Hepatic stellate cell (primary cell): ENCODE measurements around the gene PES1.
A peak's percentile ranks its signal among the peaks of the same experiment; 100 is the strongest.
"Not testable (repeated sequence)": the region's sequence is repeated elsewhere in the genome, so short reads cannot be mapped to it uniquely, and the experiment has no call there.

Experiments used
- DNase-seq: peaks from one replicate; pipeline ENCODE4 v3.0.0; 2011; ENCODE audit warnings: low spot score

Gene PES1

GRCh38 chr22:30607939-30608338 lies 16.2 kb upstream of the PES1 start:
- DNase-seq: no peak

GRCh38 chr22:30607300-30607930 lies 15.7 kb upstream of the PES1 start:
- no peak for DNase-seq

GRCh38 chr22:30606455-30607299 lies 15.0 kb upstream of the PES1 start, which contains the start of gene TCN2:
Gene TCN2, plus strand, starts transcription at chr22:30607174. Its CDS starts 158 bp downstream, at chr22:30607332.
- peak; percentile 87 for DNase-seq

- DNase-seq: peak; percentile 66
These were observed 13.9 kb upstream of the PES1 start for GRCh38 chr22:30605449-30606110.

DNA sequence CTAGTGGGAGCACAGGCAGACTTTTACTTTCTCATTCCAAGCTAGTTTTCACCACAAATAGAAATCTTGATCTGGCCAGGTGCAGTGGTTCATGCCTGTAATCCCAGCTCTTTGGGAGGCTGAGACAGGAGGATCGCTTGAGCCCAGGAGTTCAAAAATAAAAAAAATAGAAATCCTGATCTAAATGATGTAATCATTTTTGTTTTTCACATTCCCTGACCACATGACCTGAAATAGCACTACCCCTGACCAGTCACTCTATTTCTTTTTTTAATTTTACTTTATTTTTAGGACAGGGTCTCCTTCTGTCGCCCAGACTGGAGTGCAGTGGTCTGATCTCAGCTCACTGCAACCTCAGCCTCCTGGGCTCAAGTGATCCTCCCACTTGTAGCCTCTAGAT lies 13.0 kb upstream of the PES1 start:
- DNase-seq: no peak

DNA sequence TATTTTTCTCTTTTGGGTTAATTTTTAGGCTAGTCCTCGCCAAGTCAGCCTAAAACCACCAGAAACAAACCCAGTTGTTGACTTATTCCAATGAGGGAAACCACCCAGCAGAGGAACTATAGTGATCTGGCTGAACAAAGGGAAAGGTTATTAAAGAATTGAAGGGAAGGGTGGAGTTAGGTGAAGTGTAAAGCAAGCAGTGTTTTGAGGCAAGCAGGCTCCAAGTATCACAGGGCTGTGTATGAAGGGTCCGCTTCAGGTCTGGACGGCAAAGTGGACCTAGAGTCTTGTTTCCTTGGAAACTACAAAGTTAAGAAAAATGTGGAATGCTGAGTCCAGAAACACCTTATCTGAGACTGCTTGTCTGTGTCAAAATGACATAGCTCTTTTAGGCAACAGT lies 12.1 kb upstream of the PES1 start:
- no peak for DNase-seq

DNA sequence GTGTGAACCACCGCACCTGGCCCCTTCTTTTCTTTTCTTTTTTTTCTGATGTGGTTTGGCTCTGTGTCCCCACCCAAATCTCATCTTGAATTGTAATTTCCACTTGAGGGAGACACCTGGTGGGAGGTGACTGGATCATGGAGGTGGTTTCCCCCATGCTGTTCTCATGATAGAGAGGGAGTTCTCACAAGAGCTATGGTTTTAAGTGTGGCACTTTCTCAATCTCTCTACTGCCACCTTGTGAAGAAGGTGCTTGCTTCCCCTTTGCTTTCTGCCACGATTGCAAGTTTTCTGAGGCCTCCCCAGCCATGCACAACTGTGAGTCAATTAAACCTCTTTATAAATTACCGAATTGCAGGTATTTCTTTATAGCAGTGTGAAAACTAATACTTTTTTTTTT lies 10.3 kb upstream of the PES1 start:
- DNase-seq: no peak

DNA sequence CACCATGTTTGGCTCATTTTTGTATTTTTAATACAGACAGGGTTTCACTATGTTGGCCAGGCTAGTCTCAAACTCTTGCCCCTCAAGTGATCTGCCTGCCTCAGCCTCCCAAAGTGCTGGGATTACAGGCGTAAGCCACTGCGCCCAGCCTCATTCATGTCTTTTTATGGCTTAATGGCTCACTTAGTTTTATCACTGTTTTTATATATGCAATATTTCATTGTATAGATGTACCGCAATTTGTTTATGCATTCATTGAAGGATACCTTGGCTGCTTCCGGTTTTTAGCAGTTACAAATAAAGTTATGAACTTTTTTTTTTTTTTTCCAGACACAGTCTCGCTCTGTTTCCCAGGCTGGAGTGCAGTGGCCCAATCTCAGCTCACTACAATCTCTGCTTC lies 9.8 kb upstream of the PES1 start:
- no peak for DNase-seq

GRCh38 chr22:30600921-30601320 lies 9.2 kb upstream of the PES1 start:
- no peak for DNase-seq

DNA sequence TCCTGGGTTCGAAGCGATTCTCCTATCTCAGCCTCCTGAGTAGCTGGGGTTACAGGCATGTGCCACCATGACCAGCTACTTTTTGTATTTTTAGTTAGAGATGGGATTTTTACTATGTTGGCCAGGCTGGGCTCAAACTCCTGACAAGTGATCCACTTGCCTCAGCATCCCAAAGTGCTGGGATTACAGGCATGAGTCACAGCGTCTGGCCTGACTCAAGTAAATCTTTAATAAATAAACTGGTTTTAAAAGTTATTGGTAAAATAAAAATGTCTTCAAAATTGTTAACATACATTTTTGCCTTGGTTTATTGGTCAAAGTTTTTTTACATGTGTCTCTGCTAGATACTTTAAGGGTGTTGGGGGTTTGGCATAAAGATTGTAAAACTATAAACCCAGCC lies 7.3 kb upstream of the PES1 start:
- no peak for DNase-seq

DNA sequence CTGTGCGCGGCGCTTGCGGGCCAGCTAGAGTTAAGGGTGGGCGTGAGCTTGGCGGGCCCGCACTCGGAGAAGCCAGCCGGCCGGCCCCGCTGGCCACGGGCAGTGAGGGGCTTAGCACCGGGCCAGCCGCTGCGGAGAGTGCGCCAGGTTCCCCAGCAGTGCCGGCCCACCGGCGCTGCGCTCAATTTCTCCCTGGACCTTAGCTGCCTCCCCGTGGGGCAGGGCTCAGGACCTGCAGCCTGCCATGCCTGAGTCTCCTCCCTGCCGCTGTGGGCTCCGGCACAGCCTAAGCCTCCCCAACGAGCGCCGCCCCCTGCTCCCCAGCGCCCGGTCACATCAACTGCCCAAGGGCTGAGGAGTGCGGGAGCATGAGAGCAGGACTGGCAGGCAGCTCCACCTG lies 5.2 kb upstream of the PES1 start:
- DNase-seq: no peak

DNA sequence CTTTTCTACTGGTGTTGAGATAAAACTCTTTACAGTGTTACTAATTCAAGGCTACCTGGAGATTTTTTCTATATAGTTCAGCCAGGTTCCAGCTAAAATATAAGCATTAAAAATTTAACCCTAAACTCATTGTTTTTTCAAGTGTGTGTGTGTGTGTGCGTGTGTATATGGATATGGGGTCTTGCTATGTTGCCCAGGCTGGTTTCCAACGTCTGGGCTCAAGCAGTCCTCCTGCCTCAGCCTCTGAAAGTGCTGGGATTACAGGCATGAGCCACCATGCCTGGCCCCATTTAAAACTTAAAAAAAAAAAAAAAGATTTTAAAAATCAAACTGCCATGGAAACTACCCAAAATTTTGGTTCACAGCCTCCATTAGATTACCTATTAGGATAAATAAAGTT lies 4.5 kb upstream of the PES1 start:
- DNase-seq: no peak

GRCh38 chr22:30592360-30592713 lies 627 bp upstream of the PES1 start:
- DNase-seq: not testable (repeated sequence)

DNA sequence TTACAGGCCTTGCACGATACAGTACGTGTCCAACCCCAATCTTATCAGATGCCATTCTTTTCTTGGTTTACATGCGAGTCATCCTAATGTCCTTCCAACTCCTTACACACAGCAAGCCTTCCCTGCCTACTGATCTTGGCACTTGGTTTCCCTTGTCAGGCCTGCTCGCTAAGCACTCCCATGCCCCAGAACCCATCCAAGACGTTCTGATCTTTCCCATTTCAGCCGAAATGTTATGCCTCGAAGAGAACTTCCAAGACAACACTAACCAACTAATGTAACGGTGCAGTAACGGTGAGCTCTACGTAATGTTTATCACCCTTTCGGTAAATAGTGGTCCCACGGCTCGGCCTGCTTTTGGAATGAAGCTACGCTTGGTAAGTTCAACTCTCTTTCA lies 521 bp downstream of the PES1 start:
- DNase-seq: no peak

DNA sequence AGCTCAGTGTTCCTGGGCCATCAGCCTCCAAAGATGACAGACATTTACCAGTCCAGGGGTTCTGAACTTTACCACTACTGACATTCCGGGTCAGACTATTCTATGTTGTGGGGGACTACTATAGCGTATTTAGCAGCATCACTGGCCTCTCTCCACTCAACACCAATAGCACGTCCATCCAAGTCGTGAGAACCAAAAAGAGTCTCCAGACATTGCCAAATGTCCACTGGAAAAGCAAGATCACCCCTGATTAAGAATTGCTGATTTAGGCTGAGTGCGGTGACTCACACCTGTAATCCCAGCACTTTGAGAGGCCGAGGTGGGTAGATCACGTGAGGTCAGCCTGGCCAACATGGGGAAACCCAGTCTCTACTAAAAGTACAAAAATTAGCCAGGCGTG lies 5.3 kb downstream of the PES1 start:
- no peak for DNase-seq

GRCh38 chr22:30584441-30584840 lies 7.3 kb downstream of the PES1 start:
- no peak for DNase-seq

GRCh38 chr22:30582788-30583545 lies 8.7 kb downstream of the PES1 start:
- no peak for DNase-seq

- DNase-seq: no peak
These were observed 9.7 kb downstream of the PES1 start for GRCh38 chr22:30582051-30582450.

- DNase-seq: no peak
These were observed 10.8 kb downstream of the PES1 start for GRCh38 chr22:30580896-30581295.

DNA sequence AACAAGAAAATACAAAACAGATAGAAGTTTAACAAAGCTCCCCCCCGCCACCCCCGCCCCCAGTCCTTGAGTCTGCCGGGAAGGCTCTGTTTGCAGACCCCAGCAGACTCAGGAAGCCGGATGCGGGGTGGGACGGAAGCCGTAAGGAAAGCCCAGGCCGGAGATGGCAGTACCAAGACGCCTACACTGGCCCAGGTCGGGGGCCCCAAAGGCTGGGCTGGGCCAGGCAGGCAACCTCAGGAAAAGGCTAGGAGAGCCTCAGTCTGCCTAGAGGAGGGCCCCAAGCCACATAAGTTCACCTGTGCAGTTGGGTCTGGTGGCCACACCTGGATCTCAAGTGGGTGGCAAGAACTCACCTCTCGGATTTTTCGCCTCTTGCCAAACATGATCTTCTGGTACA lies 13.2 kb downstream of the PES1 start:
- no peak for DNase-seq

- DNase-seq: no peak
These were observed 15.9 kb downstream of the PES1 start for GRCh38 chr22:30575859-30576258.

- peak; percentile 93 for DNase-seq
These were observed 16.6 kb downstream of the PES1 start for GRCh38 chr22:30574997-30575671.
